GM18870 (cell line): ENCODE measurements around the gene GIPC1.

Experiments
- ATAC-seq: cut with Tn5 transposase; IDR thresholded peaks from one replicate; pipeline ENCODE4 v1.9.1; 2021; ENCODE audit warnings: moderate library complexity; ENCODE audit not compliant: unreplicated experiment

The GIPC1 gene

GRCh38 chr19:14495672-14496028 is 277 bp downstream of the GIPC1 start:
- ATAC-seq, result no peak

- ATAC-seq, result no peak
Observed at GRCh38 chr19:14494910-14495671, 836 bp downstream of the GIPC1 start.

DNA sequence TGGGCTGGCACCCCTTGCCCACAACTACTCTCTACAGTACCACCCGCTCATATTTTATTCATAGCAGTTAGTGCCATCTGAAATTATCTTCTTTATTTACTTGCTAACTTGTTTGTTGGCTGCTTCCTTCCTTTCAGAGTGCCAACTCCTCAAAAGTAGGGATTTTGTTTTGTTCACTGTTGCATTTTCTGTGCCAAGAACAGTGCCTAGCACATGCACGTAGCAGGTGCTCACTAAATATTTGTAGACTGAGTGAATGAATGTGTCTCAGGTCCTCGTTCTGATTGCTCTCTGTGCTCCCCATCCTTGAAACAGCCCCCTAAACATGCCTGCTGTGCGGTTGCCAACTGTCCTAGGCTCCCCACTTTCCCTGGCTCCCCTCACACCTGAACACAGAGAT is 1.5 kb downstream of the GIPC1 start:
- no peak for ATAC-seq

- no peak for ATAC-seq
Observed at GRCh38 chr19:14492756-14493337, 3.1 kb downstream of the GIPC1 start.

- ATAC-seq, result no peak
Observed at GRCh38 chr19:14487370-14488125, 8.4 kb downstream of the GIPC1 start.

DNA sequence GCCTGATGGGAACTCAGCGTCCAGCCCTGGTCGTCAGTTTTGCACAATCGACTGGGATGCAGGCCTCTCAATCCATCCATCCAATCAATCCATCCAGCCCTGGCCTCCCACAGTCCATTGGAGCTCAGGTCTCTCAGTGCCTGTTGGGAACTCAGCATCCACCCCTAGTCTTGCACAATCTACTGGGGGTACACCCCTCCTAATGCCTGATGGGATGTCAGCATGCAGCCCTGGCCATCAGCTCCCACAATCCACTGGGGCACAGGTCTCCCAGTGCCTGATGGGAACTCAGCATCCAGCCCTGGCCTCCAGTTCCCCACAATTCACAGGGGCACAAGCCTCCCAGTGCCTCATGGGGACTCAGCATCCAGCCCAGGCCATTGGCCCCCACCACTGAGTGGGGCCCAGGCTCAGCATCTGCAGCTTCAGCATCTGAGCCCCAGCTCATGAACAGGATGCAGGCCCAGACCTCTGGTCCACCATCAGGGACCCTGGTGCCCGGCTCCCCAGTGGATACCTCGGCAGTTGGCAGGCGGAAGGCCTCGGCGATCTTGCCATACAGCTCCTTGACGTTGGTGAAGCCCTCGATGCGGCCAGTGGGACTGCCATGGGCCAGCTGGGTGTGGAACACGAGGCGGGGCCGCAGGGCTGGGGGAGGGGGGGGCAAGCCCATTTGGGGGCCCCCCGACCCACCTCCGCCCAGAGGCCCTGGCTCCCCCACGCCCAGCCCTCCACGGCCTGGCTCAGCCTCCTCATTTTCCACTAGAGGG is 13.6 kb downstream of the GIPC1 start:
- ATAC-seq, result no peak

GRCh38 chr19:14480700-14481079 is 15.2 kb downstream of the GIPC1 start:
- no peak for ATAC-seq

DNA sequence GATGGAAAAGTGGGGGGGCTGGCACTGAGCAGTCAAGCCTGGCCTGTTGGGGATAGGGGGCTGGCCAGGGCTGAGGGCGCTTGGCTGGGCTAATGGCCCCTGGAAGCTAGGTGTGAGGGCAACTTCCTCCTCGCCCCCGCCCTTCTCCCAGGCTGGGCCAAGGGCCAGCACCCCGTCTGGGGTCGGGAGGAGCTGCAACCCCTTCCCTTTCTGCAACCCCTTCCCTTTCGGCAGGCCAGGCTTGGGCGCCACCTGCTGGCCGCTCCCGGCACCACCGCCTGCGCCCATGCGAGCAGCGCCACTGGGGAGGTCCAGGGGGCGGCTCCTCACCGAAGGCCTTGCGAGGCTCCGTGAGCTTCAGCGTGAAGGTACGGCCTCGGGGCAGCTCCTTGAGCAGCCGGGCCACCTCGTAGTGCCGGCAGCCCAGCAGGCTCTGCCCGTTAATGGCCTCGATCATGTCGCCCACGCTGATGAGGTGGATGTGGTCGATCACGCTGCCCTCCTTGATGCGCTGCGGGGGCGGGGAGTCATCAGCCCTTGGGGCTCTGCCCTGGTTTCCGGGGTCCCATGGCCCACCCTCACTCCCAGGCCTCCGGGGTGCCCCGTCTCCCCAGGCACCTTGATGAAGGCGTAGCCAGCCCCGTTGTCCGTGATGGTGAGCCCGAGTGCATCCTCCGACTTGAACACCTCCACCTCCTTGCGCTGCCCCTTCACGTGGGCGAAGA is 15.8 kb downstream of the GIPC1 start:
- no peak for ATAC-seq

DNA sequence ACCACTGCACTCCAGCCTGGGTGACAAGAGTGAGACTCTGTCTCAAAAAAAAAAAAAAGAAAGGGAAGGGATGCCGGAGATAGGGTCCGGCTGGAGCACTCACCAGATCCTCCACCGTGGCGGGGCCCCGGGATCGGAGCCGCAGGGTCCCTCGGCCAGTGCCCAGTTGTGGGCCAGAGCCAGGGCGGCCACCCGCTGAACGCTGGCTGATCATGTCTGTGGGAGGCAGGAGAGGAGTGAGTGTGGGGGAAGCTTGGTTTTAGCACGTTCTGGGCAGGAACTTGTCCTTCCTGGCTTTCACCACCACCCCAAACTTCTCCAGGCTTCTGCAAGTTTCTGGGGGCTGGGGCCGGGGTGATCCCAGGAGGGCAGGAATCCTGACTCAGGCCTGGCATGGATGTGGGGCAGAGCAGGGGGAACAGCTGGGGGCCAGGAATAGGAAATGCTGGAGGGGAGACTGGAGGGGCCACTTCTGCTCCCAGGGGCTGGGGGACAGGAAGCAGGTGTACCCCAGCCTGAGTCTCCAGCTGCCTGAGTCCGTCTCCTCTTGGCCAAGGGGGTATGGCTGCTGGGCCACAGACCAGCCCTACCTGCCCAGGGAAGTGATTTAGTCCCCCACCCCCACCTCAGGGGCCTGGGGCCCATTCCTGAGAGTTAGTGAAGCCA is 16.5 kb downstream of the GIPC1 start:
- no peak for ATAC-seq

DNA sequence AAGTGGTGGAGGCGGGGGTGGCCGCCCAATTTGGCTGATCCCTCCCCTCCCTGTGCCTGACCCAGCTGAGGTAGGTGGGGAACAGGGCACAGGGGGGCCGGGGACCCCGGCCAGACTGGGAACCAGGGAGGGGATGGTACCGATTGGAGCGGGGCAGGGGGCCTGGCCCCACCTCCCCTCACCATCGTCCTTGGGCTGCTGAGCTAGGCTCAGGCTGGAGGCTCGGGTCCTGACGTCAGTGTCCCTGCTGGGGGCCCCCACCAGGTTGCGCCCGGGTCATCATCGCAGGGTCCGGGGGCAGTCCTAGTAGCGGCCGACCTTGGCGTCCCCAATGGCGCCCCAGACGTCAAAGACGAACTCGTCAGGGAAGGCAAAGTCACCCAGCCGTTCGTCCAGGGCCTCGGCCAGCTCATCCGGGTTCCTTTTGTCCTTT is 17.8 kb downstream of the GIPC1 start:
- ATAC-seq, result no peak

DNA sequence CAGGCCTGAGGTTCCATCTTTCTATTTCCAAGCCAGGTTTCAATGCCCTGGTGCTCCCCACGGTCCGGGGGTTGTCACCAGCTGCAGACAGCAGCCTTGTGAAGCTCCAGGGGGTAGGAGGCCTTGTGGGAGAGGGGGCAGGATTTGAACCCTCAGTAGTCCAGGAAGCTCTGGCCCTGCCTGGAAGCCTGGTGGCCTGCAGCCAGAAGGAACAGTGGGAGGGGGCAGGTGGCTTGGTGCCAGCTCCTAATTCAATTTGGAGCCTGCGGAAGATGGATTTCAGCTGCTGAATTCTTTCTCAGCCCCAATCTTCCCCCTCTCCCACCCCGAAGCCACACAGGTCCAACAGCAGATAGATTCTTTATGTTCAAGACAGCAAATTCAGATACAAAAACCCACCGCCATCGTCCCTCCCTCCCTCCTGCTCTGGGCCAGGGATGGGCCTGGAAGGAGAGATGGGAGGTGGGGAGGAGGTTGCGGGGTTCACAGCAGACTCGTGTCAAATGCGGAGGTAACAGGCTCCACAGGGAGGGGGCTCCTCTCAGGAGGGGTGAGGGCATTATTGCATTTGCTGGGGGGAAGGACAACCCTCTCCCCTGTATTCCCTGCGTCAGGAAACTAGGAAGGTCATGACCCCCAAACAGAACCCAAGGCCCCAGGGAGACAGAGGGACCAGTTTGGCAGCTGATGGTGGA is 18.4 kb downstream of the GIPC1 start:
- ATAC-seq, result no peak

DNA sequence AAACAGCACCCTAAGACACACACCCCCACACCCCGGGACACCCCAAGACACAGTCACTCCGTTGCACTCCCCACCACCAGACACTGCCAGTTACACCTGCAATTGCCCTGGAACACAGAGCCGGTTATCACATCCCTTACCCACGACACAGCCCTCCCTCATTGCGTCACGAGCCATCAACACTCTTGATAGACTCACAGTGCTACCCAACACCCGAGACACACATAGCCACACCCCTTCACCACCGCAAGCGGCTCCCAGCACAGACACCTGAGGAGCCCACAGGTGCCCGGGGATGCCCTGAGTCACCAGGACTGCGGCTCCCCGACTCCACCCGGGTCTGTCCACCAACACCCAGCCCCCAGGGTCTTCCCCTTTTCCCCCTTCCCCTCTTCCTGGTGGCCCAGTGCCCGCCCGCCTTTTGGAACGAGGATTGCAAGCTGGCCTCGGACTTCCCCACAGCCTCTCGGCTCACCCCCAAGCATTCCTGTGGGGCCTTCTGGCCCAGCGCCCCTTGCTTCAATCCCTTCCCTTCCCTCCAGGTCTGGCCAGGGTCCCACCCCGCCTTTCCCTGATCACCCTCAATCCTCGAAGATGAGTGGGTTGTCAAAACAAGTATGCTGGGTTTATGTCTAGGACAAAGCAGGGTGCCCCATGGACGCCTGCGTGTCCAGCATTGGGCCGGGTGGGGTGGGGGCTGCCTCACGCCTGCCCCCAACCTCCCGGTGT is 19.1 kb downstream of the GIPC1 start:
- no peak for ATAC-seq

DNA sequence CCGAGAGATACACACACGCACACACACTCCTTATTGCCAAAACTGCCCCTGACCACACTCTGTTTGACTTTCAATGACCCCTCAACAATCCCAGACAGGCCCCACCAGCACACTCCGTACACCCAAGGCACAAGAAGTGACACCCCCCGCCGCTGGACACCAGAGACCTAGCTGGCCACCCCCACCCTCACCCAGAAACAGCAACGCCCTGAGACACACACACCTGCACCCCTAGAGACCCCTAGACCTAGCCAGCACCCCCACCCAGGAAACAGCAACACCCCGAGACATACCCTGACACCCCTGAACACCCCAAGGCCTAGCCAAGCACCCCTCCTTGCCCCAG is 19.6 kb downstream of the GIPC1 start:
- no peak for ATAC-seq

DNA sequence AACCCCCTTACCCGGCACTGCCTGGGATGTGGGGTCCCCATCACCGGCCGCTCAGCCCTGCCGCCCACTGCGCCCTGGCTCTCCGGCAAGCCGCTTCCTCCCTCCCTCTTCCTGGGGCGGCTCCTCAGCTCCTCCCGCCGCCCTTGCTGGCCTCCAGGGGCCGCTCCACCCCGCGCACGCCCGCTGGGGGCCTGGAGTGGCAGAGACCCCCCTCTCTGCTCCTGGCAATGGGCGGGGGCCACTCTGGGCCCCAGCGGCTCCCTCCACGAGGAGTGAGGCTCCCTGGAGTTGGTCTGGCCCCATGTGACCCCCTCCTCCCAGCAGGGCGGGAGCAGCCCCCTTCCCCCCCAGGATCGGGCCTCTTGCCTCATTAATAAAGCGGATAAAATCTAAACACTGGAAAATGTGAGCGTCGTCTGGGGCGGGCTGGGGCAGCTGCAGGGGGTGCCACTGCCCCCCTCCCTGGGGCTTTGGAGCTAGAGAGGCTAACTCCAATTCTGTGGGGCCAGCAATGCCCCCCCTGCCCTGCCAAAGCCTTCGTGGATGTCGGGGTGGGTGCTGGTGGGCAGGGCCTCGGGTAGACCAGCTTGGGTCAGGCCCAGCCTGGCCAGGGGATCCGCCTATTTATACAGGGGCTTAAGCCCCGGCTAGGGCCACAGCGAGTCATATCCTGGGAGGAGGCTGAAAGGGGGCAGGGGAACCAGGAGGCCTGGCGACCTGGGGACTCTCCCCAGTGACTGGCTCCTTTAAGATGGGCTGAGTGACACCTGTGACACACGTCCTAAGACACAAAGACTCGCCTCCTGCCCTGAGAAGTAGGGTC is 20.5 kb downstream of the GIPC1 start, which contains the start of gene PTGER1:
PTGER1 (minus strand) TSS at position 104 of the 823 bp plus-strand sequence. CDS start 1,034 bp downstream, outside the sequence.
- ATAC-seq, result no peak

GRCh38 chr19:14474827-14475226 is 21.1 kb downstream of the GIPC1 start:
- no peak for ATAC-seq

DNA sequence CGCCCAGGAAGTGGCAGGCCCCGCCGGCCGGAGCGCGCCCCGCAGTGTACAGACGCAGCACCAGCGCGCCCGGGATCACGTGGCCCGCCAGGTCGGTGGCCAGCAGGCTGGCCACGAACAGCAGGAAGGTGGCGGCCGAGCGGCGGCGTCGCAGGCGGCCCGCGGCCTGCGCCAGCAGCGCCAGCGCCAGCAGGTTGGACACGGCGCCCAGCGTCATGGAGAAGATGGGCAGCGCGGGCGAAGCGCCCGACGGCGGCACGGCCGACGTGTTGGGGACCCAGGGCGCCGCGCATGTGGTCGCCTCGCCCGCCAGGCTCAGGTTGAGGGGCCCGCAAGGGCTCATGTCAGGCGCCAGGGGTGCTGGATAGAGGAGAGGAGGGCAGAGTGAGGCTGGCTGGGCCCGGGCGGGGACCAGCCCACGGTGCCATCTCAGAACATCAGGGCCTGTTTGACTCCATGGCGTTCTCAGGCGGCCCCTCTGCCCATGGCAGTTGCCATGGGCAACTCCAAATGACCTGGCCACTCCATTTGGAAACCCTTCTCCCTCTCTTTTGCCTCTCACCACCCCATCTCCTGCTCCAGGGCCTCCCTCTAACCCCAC is 21.8 kb downstream of the GIPC1 start:
- no peak for ATAC-seq

DNA sequence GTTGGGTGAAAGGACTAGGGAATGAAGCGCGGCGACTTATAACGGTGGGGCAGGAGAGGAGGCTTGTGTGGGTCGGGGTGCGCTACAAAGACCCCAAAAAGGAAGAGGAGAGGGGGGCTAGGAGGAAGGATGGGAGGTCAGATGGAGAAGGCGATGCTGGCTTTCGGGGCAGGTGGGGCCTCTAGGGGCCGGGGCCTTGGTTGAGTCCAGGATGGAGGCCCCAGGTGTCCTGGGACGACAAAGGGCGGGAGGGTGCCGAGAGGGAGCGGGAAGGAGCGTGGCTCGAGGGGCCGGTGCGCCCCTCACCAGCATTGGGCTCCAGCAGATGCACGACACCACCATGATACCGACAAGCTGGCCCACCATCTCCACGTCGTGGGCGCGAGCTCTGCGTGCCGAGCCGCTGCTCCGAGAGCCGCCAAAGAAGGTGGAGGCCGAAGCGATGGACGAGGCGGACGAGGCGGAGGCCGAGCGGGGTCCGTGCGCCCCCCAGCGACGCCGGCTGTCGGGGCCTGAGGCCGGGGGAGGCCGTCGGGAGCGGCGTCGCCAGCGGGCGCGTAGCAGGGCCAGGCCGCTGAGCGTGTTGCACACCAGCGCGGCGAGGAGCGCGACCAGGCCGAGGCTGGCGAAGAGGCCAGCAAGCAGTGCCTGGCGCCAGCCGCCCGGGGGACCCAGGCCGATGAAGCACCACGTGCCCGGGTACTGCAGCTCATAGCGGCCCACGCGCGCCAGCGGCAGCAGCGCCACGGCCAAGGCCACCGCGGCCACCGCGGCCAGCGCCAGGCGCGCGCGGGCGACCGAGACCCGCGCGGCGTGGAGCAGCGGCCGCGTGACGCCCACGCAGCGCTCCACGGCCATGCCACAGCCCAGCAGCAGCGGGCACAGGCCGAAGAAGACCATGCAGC is 22.6 kb downstream of the GIPC1 start:
- ATAC-seq, result no peak
